Ovary (tissue), 3 donors: ENCODE data around the gene SBNO1.
"Not testable (repeated sequence)": the region's sequence is repeated elsewhere in the genome, so short reads cannot be mapped to it uniquely, and the experiment has no call there.

Experiments
- CTCF ChIP-seq, 3 donors: fragments of 450-650 bp in 2 of 3; fragments of 200-600 bp in 1 of 3; IDR thresholded peaks; one replicate each; pipeline versions ENCODE4 v1.5.1 to v1.8.0; 2016 to 2022; ENCODE audit warnings: antibody characterized with exemption in 3 of 3, mild to moderate bottlenecking in 1 of 3
- EP300 ChIP-seq: sonication (generic); formaldehyde crosslinking; IDR thresholded peaks from one replicate; pipeline ENCODE4 v1.6.1; 2017; ENCODE audit warnings: antibody characterized with exemption
- POLR2A ChIP-seq: fragments of 450-650 bp; IDR thresholded peaks from one replicate; pipeline ENCODE4 v1.6.1; 2017; ENCODE audit warnings: antibody characterized with exemption, mild to moderate bottlenecking, moderate library complexity
- donor health status: DM: no; HTN: no; CAD: no.

GRCh38 chr12:123252365-123252764, 112.3 kb downstream of the SBNO1 start:
- TF ChIP-seq CTCF (IDR thresholded peaks at IDR 0.05); EP300; POLR2A: not testable (repeated sequence)
